Mesenchymal stem cell (in vitro differentiated cells and primary cell): ENCODE results near the gene NEGR1.

Experiments
- DNase-seq: peaks from one replicate; pipeline ENCODE4 v3.0.0-alpha.2; 2013
- H2AFZ ChIP-seq: one replicate; pipeline ENCODE4 v1.6.1; 2013; ENCODE audit warnings: low read depth, mild to moderate bottlenecking, control low read depth, inconsistent platforms, low read length, moderate library complexity
- H2AK5ac ChIP-seq: 2 replicates; pipeline ENCODE4 v1.6.1; 2013; ENCODE audit warnings: low read length, moderate library complexity, mild to moderate bottlenecking, inconsistent platforms; ENCODE audit not compliant: severe bottlenecking
- H2BK120ac ChIP-seq: one replicate; pipeline ENCODE4 v1.6.1; 2013; ENCODE audit warnings: low read depth, mild to moderate bottlenecking, inconsistent platforms, low read length, moderate library complexity
- H2BK12ac ChIP-seq, 2 experiments: one replicate each; pipeline ENCODE4 v1.6.1; 2013; ENCODE audit warnings: inconsistent platforms in 2 of 2, low read length in 2 of 2, mild to moderate bottlenecking in 2 of 2, moderate library complexity in 2 of 2, control low read depth in 1 of 2
- H2BK15ac ChIP-seq: one replicate; pipeline ENCODE4 v1.6.1; 2013; ENCODE audit warnings: mild to moderate bottlenecking, low read depth, inconsistent platforms; ENCODE audit not compliant: poor library complexity, severe bottlenecking
- H2BK5ac ChIP-seq: 2 replicates; pipeline ENCODE4 v1.6.1; 2013; ENCODE audit warnings: low read depth, mild to moderate bottlenecking, low read length, control low read depth, inconsistent platforms; ENCODE audit not compliant: poor library complexity, severe bottlenecking
- H3K14ac ChIP-seq, 2 experiments: one replicate each; pipeline ENCODE4 v1.6.1; 2013; ENCODE audit warnings: inconsistent platforms in 2 of 2, low read length in 2 of 2, control low read depth in 1 of 2, mild to moderate bottlenecking in 1 of 2, moderate library complexity in 1 of 2
- H3K18ac ChIP-seq, 2 experiments: one replicate each; pipeline ENCODE4 v1.6.1; 2013; ENCODE audit warnings: inconsistent platforms in 2 of 2, low read length in 2 of 2, control low read depth in 1 of 2, low read depth in 1 of 2, mild to moderate bottlenecking in 1 of 2
- H3K23ac ChIP-seq, 2 experiments: one replicate each; pipeline ENCODE4 v1.6.1; 2013; ENCODE audit warnings: inconsistent platforms in 2 of 2, low read length in 2 of 2, mild to moderate bottlenecking in 2 of 2, moderate library complexity in 2 of 2, control low read depth in 1 of 2
- H3K27ac ChIP-seq: 2 replicates; pipeline ENCODE4 v1.5.1; 2013; ENCODE audit warnings: mild to moderate bottlenecking, moderate library complexity, low read length, control low read depth, inconsistent platforms; ENCODE audit not compliant: poor library complexity, severe bottlenecking
- H3K27me3 ChIP-seq, 2 experiments: 2 replicates each; pipeline versions ENCODE4 v1.6.1 to v1.7.0; 2013; ENCODE audit warnings: low read length in 2 of 2, mild to moderate bottlenecking in 2 of 2, moderate library complexity in 2 of 2, control low read depth in 1 of 2, inconsistent platforms in 1 of 2; ENCODE audit not compliant: control insufficient read depth in 1 of 2, insufficient read depth in 1 of 2
- H3K36me3 ChIP-seq, 2 experiments: 2 replicates each; pipeline versions ENCODE4 v1.6.1 to v1.7.0; 2013; ENCODE audit warnings: low read length in 2 of 2, control low read depth in 1 of 2, inconsistent platforms in 1 of 2, low read depth in 1 of 2, mild to moderate bottlenecking in 1 of 2; ENCODE audit not compliant: insufficient read depth in 2 of 2, control insufficient read depth in 1 of 2
- H3K4ac ChIP-seq, 2 experiments: one replicate each; pipeline ENCODE4 v1.6.1; 2013; ENCODE audit warnings: inconsistent platforms in 2 of 2, low read length in 2 of 2, mild to moderate bottlenecking in 2 of 2, moderate library complexity in 2 of 2, control low read depth in 1 of 2, low read depth in 1 of 2
- H3K4me1 ChIP-seq: 2 replicates; pipeline ENCODE4 v1.6.1; 2013; ENCODE audit warnings: low read depth, low read length, control low read depth; ENCODE audit not compliant: control insufficient read depth, insufficient read depth
- H3K4me2 ChIP-seq: 2 replicates; pipeline ENCODE4 v1.6.1; 2013; ENCODE audit warnings: low read length, mild to moderate bottlenecking, inconsistent platforms; ENCODE audit not compliant: poor library complexity, severe bottlenecking
- H3K4me3 ChIP-seq, 2 experiments: 2 replicates each; pipeline versions ENCODE4 v1.5.1 to v1.7.0; 2013; ENCODE audit warnings: low read length in 2 of 2, mild to moderate bottlenecking in 2 of 2, control low read depth in 1 of 2, low read depth in 1 of 2; ENCODE audit not compliant: insufficient read depth in 1 of 2
- H3K79me1 ChIP-seq: replicated peaks from 2 replicates; pipeline ENCODE4 v1.6.1; 2013; ENCODE audit warnings: mild to moderate bottlenecking, control low read depth, low read length, inconsistent platforms; ENCODE audit not compliant: poor library complexity, severe bottlenecking
- H3K9ac ChIP-seq: 2 replicates; pipeline ENCODE4 v1.7.0; 2013; ENCODE audit warnings: mild to moderate bottlenecking, low read length, moderate library complexity
- H3K9me3 ChIP-seq: 2 replicates; pipeline ENCODE4 v1.7.0; 2013; ENCODE audit warnings: mild to moderate bottlenecking, low read length; ENCODE audit not compliant: control insufficient read depth
- H4K8ac ChIP-seq: one replicate; pipeline ENCODE4 v1.6.1; 2013; ENCODE audit warnings: inconsistent platforms, mild to moderate bottlenecking, low read length, moderate library complexity
- H4K91ac ChIP-seq: one replicate; pipeline ENCODE4 v1.6.1; 2013; ENCODE audit warnings: mild to moderate bottlenecking, low read length, inconsistent platforms
- WGBS: methylation state at CpG from one replicate; pipeline ENCODE4 v1.1.7; 2013; ENCODE audit warnings: mixed read lengths; 5-methylcytosine and 5-hydroxymethylcytosine counted together

The NEGR1 gene

DNA sequence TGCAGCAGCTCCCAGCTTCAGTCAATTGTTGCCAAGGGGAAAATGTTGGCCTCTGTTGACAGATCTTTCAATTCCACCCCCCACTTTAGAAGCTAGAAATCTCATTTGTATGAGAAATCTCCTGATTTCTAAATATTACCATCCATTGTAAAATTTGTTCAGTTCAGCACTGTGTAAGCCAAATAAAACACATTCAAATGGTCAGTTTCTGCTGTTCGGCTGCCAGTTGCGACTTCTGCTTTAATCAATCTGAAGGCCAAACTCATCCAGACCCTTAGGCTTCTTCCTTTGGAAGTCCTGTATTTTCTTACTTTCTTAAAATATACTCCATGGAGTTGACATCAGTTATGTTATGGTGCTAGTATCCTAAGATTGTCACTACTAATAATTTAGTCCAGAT lies 920.3 kb downstream of the NEGR1 start:
- Histone ChIP-seq H3K36me3 (no peaks in the 10 kb centered on the region), H3K4me1 (no peaks in the 10 kb centered on the region), H4K91ac (no peak overlapping the region), H3K27me3 (no peaks in the 10 kb centered on the region), H2AK5ac (no peak overlapping the region), H2AFZ (no peak overlapping the region), H3K4me2 (no peak overlapping the region), H3K23ac (no peak overlapping the region), H2BK12ac (no peak overlapping the region), H4K8ac (no peak overlapping the region), H3K14ac (no peak overlapping the region), H3K27ac (no peak overlapping the region), H3K4me3 (no peak overlapping the region), H3K18ac (no peak overlapping the region), H3K4ac (no peak overlapping the region), H3K79me1 (no peaks in the 10 kb centered on the region), H3K9ac (no peak overlapping the region), H2BK5ac (no peak overlapping the region), H2BK120ac (no peak overlapping the region), H2BK15ac (no peak overlapping the region), H3K9me3 (no peaks in the 10 kb centered on the region)
- 97% methylated on average over 2 of the region's 2 CpGs for WGBS
- no peak for DNase-seq

DNA sequence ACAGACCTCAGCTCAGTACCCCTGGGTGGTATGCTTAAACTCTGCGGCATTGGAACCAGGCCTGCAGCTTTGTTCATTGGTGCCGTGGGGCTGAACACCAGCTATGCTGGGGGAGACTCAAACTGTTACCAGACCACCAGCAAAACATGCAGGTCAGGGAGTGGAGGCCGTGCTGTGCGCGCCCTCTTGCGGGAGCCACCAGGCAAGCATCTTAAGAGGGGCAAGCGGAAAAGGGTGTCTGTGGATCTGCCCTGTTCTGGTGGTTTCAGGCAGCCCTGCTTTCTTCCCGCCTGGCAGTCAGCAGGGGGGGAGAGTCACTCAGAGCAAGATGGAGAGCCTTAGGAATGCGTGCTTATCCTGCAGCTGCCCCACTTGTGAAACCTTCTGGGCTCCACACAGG lies 924.6 kb downstream of the NEGR1 start:
- H4K91ac ChIP-seq, result no peak overlapping the region
- H3K23ac ChIP-seq, result no peak overlapping the region
- no peak overlapping the region for H4K8ac ChIP-seq
- H3K14ac ChIP-seq, result no peak overlapping the region
- DNase-seq, result no peak
- H3K27me3 ChIP-seq, result no peaks in the 10 kb centered on the region
- H2BK120ac ChIP-seq, result no peak overlapping the region
- no peak overlapping the region for H3K27ac ChIP-seq
- H3K4ac ChIP-seq, result no peak overlapping the region
- no peak overlapping the region for H2BK15ac ChIP-seq
- H3K4me2 ChIP-seq, result no peak overlapping the region
- no peak overlapping the region for H3K4me3 ChIP-seq
- no peak overlapping the region for H2BK5ac ChIP-seq
- H3K18ac ChIP-seq, result no peak overlapping the region
- no peak overlapping the region for H2AK5ac ChIP-seq
- H3K36me3 ChIP-seq, result no peaks in the 10 kb centered on the region
- no peak overlapping the region for H2BK12ac ChIP-seq
- H3K9me3 ChIP-seq, result no peaks in the 10 kb centered on the region
- no peak overlapping the region for H3K9ac ChIP-seq
- WGBS, result 59% methylated on average over 8 of the region's 9 CpGs
- no peaks in the 10 kb centered on the region for H3K79me1 ChIP-seq
- no peak overlapping the region for H2AFZ ChIP-seq
- no peaks in the 10 kb centered on the region for H3K4me1 ChIP-seq

DNA sequence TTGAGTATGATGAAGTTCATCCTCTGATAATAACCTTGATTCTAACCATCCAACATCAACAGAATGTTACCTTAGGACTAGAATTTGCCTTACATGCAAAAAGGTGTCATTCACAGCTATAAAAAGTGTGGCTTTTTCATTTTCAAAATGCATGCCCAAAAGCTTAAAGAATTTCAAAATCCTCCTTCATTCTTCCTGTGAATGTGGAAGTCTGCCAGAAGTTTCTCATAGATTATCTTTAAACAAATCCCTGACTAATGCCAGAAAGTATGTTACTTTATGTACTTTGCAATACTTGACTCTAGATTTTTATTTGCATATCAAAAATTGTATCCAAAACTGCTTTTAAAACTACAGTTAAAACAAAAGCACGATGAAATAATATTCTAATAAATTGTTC lies 930.9 kb downstream of the NEGR1 start:
- H3K4me1 ChIP-seq, result no peaks in the 10 kb centered on the region
- H2BK5ac ChIP-seq, result no peak overlapping the region
- H2BK15ac ChIP-seq, result no peak overlapping the region
- H3K18ac ChIP-seq, result no peak overlapping the region
- H3K9me3 ChIP-seq, result no peaks in the 10 kb centered on the region
- no peak overlapping the region for H3K27ac ChIP-seq
- H2BK120ac ChIP-seq, result no peak overlapping the region
- no peak overlapping the region for H3K4ac ChIP-seq
- no peak overlapping the region for H3K4me3 ChIP-seq
- no peak overlapping the region for H3K9ac ChIP-seq
- H3K23ac ChIP-seq, result no peak overlapping the region
- no peak overlapping the region for H2AK5ac ChIP-seq
- no peak overlapping the region for H4K8ac ChIP-seq
- peak; percentile 28 for DNase-seq
- no peak overlapping the region for H2BK12ac ChIP-seq
- no peaks in the 10 kb centered on the region for H3K36me3 ChIP-seq
- no peaks in the 10 kb centered on the region for H3K27me3 ChIP-seq
- 100% methylated on average over 1 of the region's 1 CpG for WGBS
- no peak overlapping the region for H3K14ac ChIP-seq
- H2AFZ ChIP-seq, result no peak overlapping the region
- no peaks in the 10 kb centered on the region for H3K79me1 ChIP-seq
- H3K4me2 ChIP-seq, result no peak overlapping the region
- H4K91ac ChIP-seq, result no peak overlapping the region

DNA sequence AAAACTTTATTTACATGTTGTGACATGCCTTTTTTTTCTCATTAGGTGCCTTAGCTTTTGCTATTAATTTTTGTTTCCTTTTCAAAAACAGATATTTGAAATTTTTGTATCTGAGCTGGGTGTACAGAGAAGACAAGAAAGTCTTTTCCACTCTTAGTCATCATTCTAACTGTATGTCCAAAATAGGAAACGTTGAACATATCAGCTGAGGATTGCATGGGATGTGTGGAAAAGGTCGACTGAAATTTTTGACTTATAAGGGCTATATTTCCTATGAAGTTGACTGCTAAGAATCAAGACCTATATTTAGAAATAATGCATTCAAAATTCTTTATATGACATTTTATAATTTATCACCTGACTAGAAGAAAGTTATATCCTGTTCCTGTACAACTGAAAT lies 931.5 kb downstream of the NEGR1 start:
- Histone ChIP-seq H3K36me3 (no peaks in the 10 kb centered on the region), H2BK12ac (no peak overlapping the region), H3K9ac (no peak overlapping the region), H3K9me3 (no peaks in the 10 kb centered on the region), H4K91ac (no peak overlapping the region), H2AFZ (no peak overlapping the region), H3K4ac (no peak overlapping the region), H3K27me3 (no peaks in the 10 kb centered on the region), H3K4me2 (no peak overlapping the region), H3K27ac (no peak overlapping the region), H3K4me3 (no peak overlapping the region), H2BK120ac (no peak overlapping the region), H2BK5ac (no peak overlapping the region), H3K18ac (no peak overlapping the region), H3K23ac (no peak overlapping the region), H4K8ac (no peak overlapping the region), H3K4me1 (no peaks in the 10 kb centered on the region), H3K14ac (no peak overlapping the region), H3K79me1 (no peaks in the 10 kb centered on the region), H2AK5ac (no peak overlapping the region), H2BK15ac (no peak overlapping the region)
- no CpG with 5 or more reads among the region's 2 CpGs for whole genome bisulfite sequencing
- DNase-seq, result no peak
